IMR-90 (cell line): ENCODE measurements around the gene DDHD1. TPM values are rescaled to one million over a fixed set of nuclear protein-coding genes. Genes with fewer than 3 reads are reported as not detected.

ENCODE experiments used
- ATAC-seq: fragments of 200-7000 bp; cut with Tn5 transposase; 2 replicates; pipeline ENCODE4 v1.9.1; 2020; ENCODE audit warnings: low read depth, mild to moderate bottlenecking, moderate library complexity
- BruUV-seq: library from RNA; stranded (reverse); fragments of 400-500 nt; replicated peaks from 2 replicates; lab custom pipeline; 2021; lab: Mats Ljungman, UMichigan
- CTCF ChIA-PET: fragments of 300-600 bp; formaldehyde crosslinking; extraction: SDS; loops from one replicate; lab custom pipeline; 2021; ENCODE audit warnings: antibody characterized with exemption; lab: Yijun Ruan, JAX
- POLR2A ChIA-PET: fragments of 300-600 bp; sonication (Branson Sonifier 250); formaldehyde crosslinking; loops from one replicate; lab custom pipeline; 2022; ENCODE audit warnings: antibody characterized with exemption; ENCODE audit not compliant: unreplicated experiment; lab: Charles Lee
- DNase-seq: peaks from one replicate; pipeline ENCODE4 v3.0.0; 2013
- H2AFZ ChIP-seq: replicated peaks from 2 replicates; pipeline ENCODE3; 2013; ENCODE audit warnings: low read length, mild to moderate bottlenecking; ENCODE audit not compliant: poor library complexity
- H2AK5ac ChIP-seq: 2 replicates; pipeline ENCODE4 v1.6.1; 2013; ENCODE audit warnings: low read depth, low read length, inconsistent platforms
- H2AK9ac ChIP-seq: replicated peaks from 2 replicates; pipeline ENCODE3; 2013; ENCODE audit warnings: mild to moderate bottlenecking, low read depth, low read length, moderate library complexity; ENCODE audit not compliant: poor library complexity
- H2BK120ac ChIP-seq: 2 replicates; pipeline ENCODE4 v1.6.1; 2013; ENCODE audit warnings: low read depth, low read length, inconsistent platforms
- H2BK15ac ChIP-seq: 3 replicates; pipeline ENCODE4 v1.6.1; 2013; ENCODE audit warnings: low read depth, low read length, inconsistent platforms
- H2BK20ac ChIP-seq: 2 replicates; pipeline ENCODE4 v1.6.1; 2013; ENCODE audit warnings: low read depth, mild to moderate bottlenecking, inconsistent platforms, low read length, moderate library complexity
- H2BK5ac ChIP-seq: 2 replicates; pipeline ENCODE4 v1.6.1; 2013; ENCODE audit warnings: mild to moderate bottlenecking, low read depth, low read length, inconsistent platforms; ENCODE audit not compliant: poor library complexity, severe bottlenecking
- H3K14ac ChIP-seq: replicated peaks from 2 replicates; pipeline ENCODE4 v1.6.1; 2013; ENCODE audit warnings: low read depth, low read length, inconsistent platforms
- H3K18ac ChIP-seq: 2 replicates; pipeline ENCODE4 v1.6.1; 2013; ENCODE audit warnings: low read depth, low read length, control low read depth
- H3K23ac ChIP-seq: 2 replicates; pipeline ENCODE4 v1.6.1; 2013; ENCODE audit warnings: low read depth, low read length, inconsistent platforms
- H3K27ac ChIP-seq: 2 replicates; pipeline ENCODE4 v1.5.1; 2013; ENCODE audit warnings: mild to moderate bottlenecking, control low read depth, low read length; ENCODE audit not compliant: insufficient read depth
- H3K27me3 ChIP-seq: 2 replicates; pipeline ENCODE4 v1.6.1; 2013; ENCODE audit warnings: low read length; ENCODE audit not compliant: control insufficient read depth, insufficient read depth
- H3K36me3 ChIP-seq: 2 replicates; pipeline ENCODE4 v1.6.1; 2013; ENCODE audit warnings: low read length, mixed read lengths; ENCODE audit not compliant: control insufficient read depth, insufficient read depth
- H3K4ac ChIP-seq: 2 replicates; pipeline ENCODE4 v1.6.1; 2013; ENCODE audit warnings: low read depth, low read length, inconsistent platforms
- H3K4me1 ChIP-seq: 2 replicates; pipeline ENCODE4 v1.6.1; 2013; ENCODE audit warnings: low read length, mixed read lengths; ENCODE audit not compliant: control insufficient read depth, insufficient read depth
- H3K4me2 ChIP-seq: 2 replicates; pipeline ENCODE4 v1.6.1; 2013; ENCODE audit warnings: low read depth, mild to moderate bottlenecking, control low read depth, low read length, moderate library complexity
- H3K4me3 ChIP-seq: 2 replicates; pipeline ENCODE4 v1.5.1; 2013; ENCODE audit warnings: low read depth, mild to moderate bottlenecking, control low read depth, low read length, moderate library complexity; ENCODE audit not compliant: insufficient read depth
- H3K56ac ChIP-seq: 2 replicates; pipeline ENCODE4 v1.6.1; 2013; ENCODE audit warnings: low read length, inconsistent platforms; ENCODE audit not compliant: insufficient read depth; ENCODE audit errors: extremely low read depth
- H3K79me1 ChIP-seq, 2 experiments: 2 replicates each; pipeline ENCODE4 v1.6.1; 2013; ENCODE audit warnings: low read length in 2 of 2, inconsistent platforms in 1 of 2, low read depth in 1 of 2
- H3K9ac ChIP-seq: 2 replicates; pipeline ENCODE4 v1.6.1; 2013; ENCODE audit warnings: low read depth, low read length, control low read depth
- H3K9me1 ChIP-seq: 2 replicates; pipeline ENCODE4 v1.6.1; 2013; ENCODE audit warnings: low read length, inconsistent platforms; ENCODE audit not compliant: insufficient read depth
- H3K9me3 ChIP-seq: 2 replicates; pipeline ENCODE4 v1.6.1; 2013; ENCODE audit warnings: low read length; ENCODE audit not compliant: control insufficient read depth, insufficient read depth
- H4K20me1 ChIP-seq: 2 replicates; pipeline ENCODE4 v1.6.1; 2013; ENCODE audit warnings: low read length, inconsistent platforms; ENCODE audit not compliant: insufficient read depth
- H4K5ac ChIP-seq: 2 replicates; pipeline ENCODE4 v1.6.1; 2013; ENCODE audit warnings: mild to moderate bottlenecking, low read depth, low read length, control low read depth
- H4K8ac ChIP-seq, 2 experiments: 2 replicates each; pipeline ENCODE4 v1.6.1; 2013; ENCODE audit warnings: low read depth in 2 of 2, low read length in 2 of 2, control low read depth in 1 of 2, inconsistent platforms in 1 of 2
- H4K91ac ChIP-seq: 2 replicates; pipeline ENCODE4 v1.6.1; 2013; ENCODE audit warnings: low read depth, low read length, inconsistent platforms; ENCODE audit not compliant: insufficient read depth
- BHLHE40 ChIP-seq: fragments of 150-350 bp; IDR thresholded peaks from 2 replicates; pipeline ENCODE4 v1.6.1; 2016; ENCODE audit warnings: mild to moderate bottlenecking, low read depth, low read length
- CEBPB ChIP-seq: IDR thresholded peaks from 2 replicates; pipeline ENCODE4 v1.6.1; 2012; ENCODE audit warnings: low read depth, low read length, improper control_type of control experiment
- CHD1 ChIP-seq: IDR thresholded peaks from 2 replicates; pipeline ENCODE4 v1.6.1; 2012; ENCODE audit warnings: low read depth, low read length, improper control_type of control experiment
- CTCF ChIP-seq: conservative IDR thresholded peaks from 2 replicates; pipeline ENCODE4 v1.5.1; 2012; ENCODE audit warnings: mild to moderate bottlenecking, low read depth, low read length, improper control_type of control experiment
- FOS ChIP-seq: fragments of 150-350 bp; IDR thresholded peaks from 2 replicates; pipeline ENCODE4 v1.6.1; 2016; ENCODE audit warnings: low read depth, low read length
- MAFK ChIP-seq: IDR thresholded peaks from 2 replicates; pipeline ENCODE4 v1.6.1; 2012; ENCODE audit warnings: low read depth, low read length, improper control_type of control experiment
- MXI1 ChIP-seq: IDR thresholded peaks from 2 replicates; pipeline ENCODE4 v1.6.1; 2012; ENCODE audit warnings: low read depth, mild to moderate bottlenecking, low read length, moderate library complexity, borderline replicate concordance
- NFE2L2 ChIP-seq: fragments of 150-350 bp; IDR thresholded peaks from 2 replicates; pipeline ENCODE4 v1.6.1; 2016; ENCODE audit warnings: low read depth, mild to moderate bottlenecking, low read length
- POLR2A ChIP-seq: IDR thresholded peaks from 2 replicates; pipeline ENCODE4 v1.6.1; 2012; ENCODE audit warnings: mild to moderate bottlenecking, low read depth, low read length
- RAD21 ChIP-seq: IDR thresholded peaks from 2 replicates; pipeline ENCODE4 v1.6.1; 2012; ENCODE audit warnings: low read length, improper control_type of control experiment
- RCOR1 ChIP-seq: IDR thresholded peaks from 2 replicates; pipeline ENCODE4 v1.6.1; 2012; ENCODE audit warnings: mild to moderate bottlenecking, low read length, improper control_type of control experiment; ENCODE audit not compliant: insufficient replicate concordance
- RFX5 ChIP-seq: IDR thresholded peaks from 2 replicates; pipeline ENCODE4 v1.8.0; 2012; ENCODE audit warnings: low read depth, mild to moderate bottlenecking, low read length, moderate library complexity
- SMC3 ChIP-seq: fragments of 150-350 bp; IDR thresholded peaks from 2 replicates; pipeline ENCODE4 v1.6.1; 2016; ENCODE audit warnings: low read depth, mild to moderate bottlenecking, antibody characterized with exemption, low read length, moderate library complexity
- USF2 ChIP-seq: fragments of 150-350 bp; IDR thresholded peaks from 2 replicates; pipeline ENCODE4 v1.6.1; 2017; ENCODE audit warnings: mild to moderate bottlenecking, antibody characterized with exemption, low read length, low read depth
- dilution Hi-C: fragments of 300-500 bp; cut with HindIII; formaldehyde crosslinking; loops from one replicate; pipeline ENCODE4 v1.14.3; 2018; ENCODE audit warnings: low sequenced_read_pairs; ENCODE audit not compliant: unreplicated experiment
- in situ Hi-C: fragments of 300-500 bp; cut with MboI; formaldehyde crosslinking; loops from 3 replicates; pipeline ENCODE4 v1.14.3; 2019; ENCODE audit warnings: low sequenced_read_pairs, inconsistent platforms, mixed read lengths
- intact Hi-C: fragments of 100-400 bp; cut with micrococcal nuclease; formaldehyde crosslinking; loops from 2 replicates; pipeline ENCODE4 v1.10.0; 2022
- polyA plus RNA-seq, 3 experiments: library from polyadenylated mRNA; depleted of rRNA; stranded (reverse); fragments of >200 nt; gene quantifications; 2 replicates each; pipeline ENCODE4 v1.2.3, GENCODE V29; 2012; ENCODE audit warnings: low replicate concordance in 1 of 3
- total RNA-seq: library from RNA; depleted of rRNA; stranded (reverse); fragments of >200 nt; gene quantifications from 2 replicates; pipeline ENCODE4 v1.2.3, GENCODE V29; 2012

DDHD1 gene
- total and polyA plus RNA-seq, 2 of the 4 experiments (the other 2 are of a cell fraction): 4.5 to 9.0 TPM

GRCh38 chr14:53149668-53150316 lies 3.3 kb downstream of the DDHD1 start (continued):
- TF ChIP-seq NFE2L2: no peak

DNA sequence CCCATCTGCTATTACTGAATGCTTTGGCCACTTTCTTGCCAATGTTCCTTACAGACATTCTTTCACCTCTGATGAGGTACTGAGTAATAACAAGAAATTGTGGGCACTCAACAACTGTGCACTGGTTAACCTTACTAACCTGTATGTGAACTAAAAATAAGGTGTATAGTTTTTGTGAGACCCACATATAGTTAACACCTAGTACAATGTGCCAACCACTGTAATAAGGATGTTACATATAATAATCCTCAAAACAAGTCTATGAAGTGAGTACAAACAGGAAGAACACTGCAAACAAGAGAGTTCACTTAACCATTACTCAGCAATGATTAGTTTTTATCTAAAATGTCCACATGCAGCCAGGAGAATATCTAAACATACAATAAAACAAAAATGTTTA lies 4.5 kb downstream of the DDHD1 start:
- no TSS peak for BruUV-seq
- intact Hi-C loops: no loop called here
- TF ChIP-seq SMC3: no peak
- TF ChIP-seq USF2: no peak
- TF ChIP-seq CHD1: no peak
- TF ChIP-seq RCOR1: no peak
- TF ChIP-seq POLR2A: no peak
- TF ChIP-seq RFX5: no peak
- no peak for TF ChIP-seq MXI1
- no peak for TF ChIP-seq RAD21
- no peak for TF ChIP-seq BHLHE40
- no peak for TF ChIP-seq NFE2L2
- no peak for TF ChIP-seq CTCF
- no peak for TF ChIP-seq MAFK
- no peak for TF ChIP-seq FOS
- no peak for TF ChIP-seq CEBPB

More for the DNA sequence above, 4.5 kb downstream of the DDHD1 start:
- no peak overlapping the region for H3K56ac ChIP-seq
- H2AK5ac ChIP-seq: no peak overlapping the region
- dilution Hi-C loops: no loop called here
- CTCF ChIA-PET: no interaction called here
- no peaks in the 10 kb centered on the region for H3K36me3 ChIP-seq
- no peak overlapping the region for H2BK15ac ChIP-seq
- peaks cover 9% of the 10 kb centered on the region for H3K9me1 ChIP-seq
- H2BK5ac ChIP-seq: no peak overlapping the region
- H3K4me1 ChIP-seq: peaks cover 5% of the 10 kb centered on the region; the same call in 1 of the 2 replicates
- no peak overlapping the region for H2BK20ac ChIP-seq
- no peak overlapping the region for H2AK9ac ChIP-seq
- H4K20me1 ChIP-seq: peaks cover 6% of the 10 kb centered on the region; the same call in 1 of the 2 replicates
- no peak overlapping the region for H2BK120ac ChIP-seq
- no peaks in the 10 kb centered on the region for H3K27me3 ChIP-seq
- no peak overlapping the region for H3K4me3 ChIP-seq
- no peak overlapping the region for H3K27ac ChIP-seq
- in situ Hi-C loops: no loop called here
- DNase-seq (no peak), ATAC-seq (no peak)
- H3K4ac ChIP-seq: no peak overlapping the region
- no peaks in the 10 kb centered on the region for H3K9me3 ChIP-seq
- no peak overlapping the region for H3K4me2 ChIP-seq
- H3K23ac ChIP-seq: no peak overlapping the region
- H4K8ac ChIP-seq: no peak overlapping the region
- POLR2A ChIA-PET: no interaction called here
- H3K18ac ChIP-seq: no peak overlapping the region
- H3K14ac ChIP-seq: no peak overlapping the region
- no peak overlapping the region for H4K5ac ChIP-seq
- H4K91ac ChIP-seq: no peak overlapping the region
- H3K79me1 ChIP-seq: peaks cover 29 to 52% of the 10 kb centered on the region in 2 experiments
- no peak overlapping the region for H2AFZ ChIP-seq
- no peak overlapping the region for H3K9ac ChIP-seq
